Neural cell (in vitro differentiated cells): ENCODE results near the gene WNT7A. TPM values are rescaled to one million over a fixed set of nuclear protein-coding genes. Genes with fewer than 3 reads are reported as not detected.

ENCODE experiments used
- H2AFZ ChIP-seq: fragments of 200-600, 300-800 bp; sonication (generic), shearing (Covaris generic); 2 replicates; pipeline ENCODE4 v1.6.0; 2014; ENCODE audit warnings: low read depth, mild to moderate bottlenecking, antibody characterized with exemption, low read length, moderate library complexity
- H3F3A ChIP-seq: fragments of 200-600 bp; shearing (Covaris generic); 2 replicates; pipeline ENCODE4 v1.6.1; 2016; ENCODE audit warnings: mild to moderate bottlenecking, moderate library complexity, mixed read lengths, antibody characterized with exemption, low read length; ENCODE audit not compliant: insufficient read depth, poor library complexity, severe bottlenecking
- H3K27ac ChIP-seq: fragments of 200-600, 300-800 bp; sonication (generic), shearing (Covaris generic); 2 replicates; pipeline ENCODE4 v1.5.1; 2014; ENCODE audit warnings: mild to moderate bottlenecking, low read length, moderate library complexity
- H3K27me3 ChIP-seq: fragments of 300-800, 200-600 bp; sonication (generic), shearing (Covaris generic); 2 replicates; pipeline ENCODE4 v1.6.0; 2014; ENCODE audit warnings: mild to moderate bottlenecking, low read depth, low read length, moderate library complexity; ENCODE audit not compliant: insufficient read depth
- H3K36me3 ChIP-seq: fragments of 300-800, 200-600 bp; sonication (generic), shearing (Covaris generic); 2 replicates; pipeline ENCODE4 v1.5.1; 2014; ENCODE audit warnings: mild to moderate bottlenecking, antibody characterized with exemption, low read length, moderate library complexity; ENCODE audit not compliant: insufficient read depth
- H3K4me2 ChIP-seq: fragments of 300-800, 200-600 bp; sonication (generic), shearing (Covaris generic); 2 replicates; pipeline ENCODE4 v1.6.0; 2014; ENCODE audit warnings: mild to moderate bottlenecking, low read length
- H3K4me3 ChIP-seq: fragments of 300-800, 200-600 bp; sonication (generic), shearing (Covaris generic); 2 replicates; pipeline ENCODE4 v1.5.1; 2014; ENCODE audit warnings: mild to moderate bottlenecking, low read length, moderate library complexity
- H3K79me2 ChIP-seq: fragments of 200-600 bp; shearing (Covaris generic); replicated peaks from 2 replicates; pipeline ENCODE4 v1.6.0; 2014; ENCODE audit warnings: mild to moderate bottlenecking, low read length, moderate library complexity; ENCODE audit not compliant: insufficient read depth
- H3K9ac ChIP-seq: fragments of 300-800, 200-600 bp; sonication (generic), shearing (Covaris generic); 2 replicates; pipeline ENCODE4 v1.6.1; 2016; ENCODE audit warnings: mild to moderate bottlenecking, low read length, mixed read lengths
- H3K9me2 ChIP-seq: fragments of 200-600 bp; shearing (Covaris generic); 2 replicates; pipeline ENCODE4 v1.6.1; 2016; ENCODE audit warnings: mild to moderate bottlenecking, low read length, mixed read lengths; ENCODE audit not compliant: insufficient read depth
- H3K9me3 ChIP-seq: fragments of 200-600, 300-800 bp; sonication (generic), shearing (Covaris generic); 2 replicates; pipeline ENCODE4 v1.6.1; 2016; ENCODE audit warnings: mild to moderate bottlenecking, mixed run types, low read length, moderate library complexity, mixed read lengths
- H4K20me1 ChIP-seq: fragments of 200-600 bp; shearing (Covaris generic); 2 replicates; pipeline ENCODE4 v1.6.1; 2016; ENCODE audit warnings: mild to moderate bottlenecking, mixed run types; ENCODE audit not compliant: insufficient read depth
- EP300 ChIP-seq: fragments of 450-650 bp; conservative IDR thresholded peaks from 2 replicates; pipeline ENCODE4 v1.6.1; 2014; ENCODE audit warnings: antibody characterized with exemption, mild to moderate bottlenecking, moderate library complexity; ENCODE audit not compliant: poor library complexity, severe bottlenecking
- EZH2 ChIP-seq: fragments of 200-600, 300-800 bp; shearing (Covaris generic), sonication (generic); IDR thresholded peaks from 2 replicates; pipeline ENCODE4 v1.6.1; 2014; ENCODE audit warnings: antibody characterized with exemption, low read length, borderline replicate concordance, mild to moderate bottlenecking; ENCODE audit not compliant: insufficient read depth, poor library complexity, severe bottlenecking
- MXI1 ChIP-seq: fragments of 450-650 bp; conservative IDR thresholded peaks from 2 replicates; pipeline ENCODE4 v1.6.1; 2014; ENCODE audit warnings: antibody characterized with exemption, mild to moderate bottlenecking; ENCODE audit not compliant: poor library complexity, severe bottlenecking
- POLR2AphosphoS5 ChIP-seq: IDR thresholded peaks from 2 replicates; pipeline ENCODE4 v1.6.1; 2012
- RAD21 ChIP-seq: fragments of 450-650 bp; conservative IDR thresholded peaks from 2 replicates; pipeline ENCODE4 v1.6.1; 2014; ENCODE audit warnings: antibody characterized with exemption, mild to moderate bottlenecking, moderate library complexity
- SMC3 ChIP-seq: fragments of 450-650 bp; conservative IDR thresholded peaks from 2 replicates; pipeline ENCODE4 v1.6.1; 2014; ENCODE audit warnings: antibody characterized with exemption, mild to moderate bottlenecking, moderate library complexity; ENCODE audit not compliant: poor library complexity
- TAF1 ChIP-seq: IDR thresholded peaks from 2 replicates; pipeline ENCODE4 v1.6.1; 2012; ENCODE audit warnings: low read depth
- polyA plus RNA-seq: library from polyadenylated mRNA; depleted of rRNA; stranded (reverse); fragments of >200 nt; gene quantifications from 2 replicates; pipeline ENCODE4 v1.2.3, GENCODE V29; 2014
- TF ChIP-seq, protein P1 (sequence below): IDR thresholded peaks from 2 replicates; pipeline ENCODE4 v1.6.1; 2012; ENCODE audit warnings: borderline replicate concordance
- TF ChIP-seq, protein P2 (sequence below): fragments of 450-650 bp; IDR thresholded peaks from 2 replicates; pipeline ENCODE4 v1.5.1; 2014; ENCODE audit warnings: antibody characterized with exemption, mild to moderate bottlenecking, moderate library complexity; ENCODE audit not compliant: poor library complexity, severe bottlenecking

The WNT7A gene
- polyA plus RNA-seq, 1 donor from 2014 or later, result 13.3 TPM

DNA sequence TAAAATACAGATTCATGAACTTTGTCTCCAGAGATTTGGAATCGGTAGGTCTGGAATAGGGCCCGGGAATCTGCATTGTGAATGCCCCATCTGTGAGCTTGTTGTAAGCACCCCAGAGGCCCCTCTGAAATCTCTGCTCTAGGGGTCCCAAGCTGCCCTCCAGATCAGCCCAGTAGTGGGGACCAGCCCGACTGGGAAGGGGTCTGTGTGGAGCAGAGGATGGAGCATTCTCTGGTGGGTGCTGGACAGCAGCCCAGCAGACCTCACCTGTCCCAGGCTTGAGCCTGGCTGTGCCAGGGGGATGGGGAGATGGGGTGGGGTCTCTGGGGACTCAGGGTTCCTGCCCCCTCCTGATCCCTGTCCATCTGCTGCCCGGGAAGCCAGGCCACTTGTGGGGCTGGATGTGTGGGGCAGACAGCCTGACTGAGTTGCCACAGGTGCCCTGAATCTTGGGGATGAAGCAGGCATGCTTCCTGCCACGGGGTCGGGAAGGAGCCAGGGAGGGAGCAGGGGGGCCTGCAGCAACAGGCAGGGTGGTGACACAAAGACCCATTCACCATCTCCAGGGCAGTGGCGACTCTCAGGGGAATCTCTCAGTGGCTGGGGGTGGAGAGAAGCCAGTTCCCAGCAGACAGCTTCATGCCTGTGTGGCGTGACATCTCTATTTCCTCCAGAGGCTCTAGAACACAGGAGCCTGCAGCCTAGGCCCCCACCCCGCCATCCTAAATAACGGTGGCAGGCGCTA lies 99.3 kb downstream of the WNT7A start:
- Histone ChIP-seq H3K36me3 (no peaks in the 10 kb centered on the region), H3K27me3 (no peaks in the 10 kb centered on the region), H3K9ac (no peak overlapping the region), H3K4me3 (no peak overlapping the region), H4K20me1 (no peaks in the 10 kb centered on the region), H3K9me3 (no peaks in the 10 kb centered on the region), H2AFZ (no peak overlapping the region), H3K4me2 (no peak overlapping the region), H3F3A (no peaks in the 10 kb centered on the region), H3K27ac (no peak overlapping the region), H3K9me2 (no peaks in the 10 kb centered on the region), H3K79me2 (no peaks in the 10 kb centered on the region)
- TF ChIP-seq EZH2, result no peak
- TF ChIP-seq EP300, result no peak
- no peak for TF ChIP-seq MXI1
- TF ChIP-seq SMC3, result no peak
- no peak for TF ChIP-seq RAD21
- no peak for TF ChIP-seq TAF1
- TF ChIP-seq, protein P1, sequence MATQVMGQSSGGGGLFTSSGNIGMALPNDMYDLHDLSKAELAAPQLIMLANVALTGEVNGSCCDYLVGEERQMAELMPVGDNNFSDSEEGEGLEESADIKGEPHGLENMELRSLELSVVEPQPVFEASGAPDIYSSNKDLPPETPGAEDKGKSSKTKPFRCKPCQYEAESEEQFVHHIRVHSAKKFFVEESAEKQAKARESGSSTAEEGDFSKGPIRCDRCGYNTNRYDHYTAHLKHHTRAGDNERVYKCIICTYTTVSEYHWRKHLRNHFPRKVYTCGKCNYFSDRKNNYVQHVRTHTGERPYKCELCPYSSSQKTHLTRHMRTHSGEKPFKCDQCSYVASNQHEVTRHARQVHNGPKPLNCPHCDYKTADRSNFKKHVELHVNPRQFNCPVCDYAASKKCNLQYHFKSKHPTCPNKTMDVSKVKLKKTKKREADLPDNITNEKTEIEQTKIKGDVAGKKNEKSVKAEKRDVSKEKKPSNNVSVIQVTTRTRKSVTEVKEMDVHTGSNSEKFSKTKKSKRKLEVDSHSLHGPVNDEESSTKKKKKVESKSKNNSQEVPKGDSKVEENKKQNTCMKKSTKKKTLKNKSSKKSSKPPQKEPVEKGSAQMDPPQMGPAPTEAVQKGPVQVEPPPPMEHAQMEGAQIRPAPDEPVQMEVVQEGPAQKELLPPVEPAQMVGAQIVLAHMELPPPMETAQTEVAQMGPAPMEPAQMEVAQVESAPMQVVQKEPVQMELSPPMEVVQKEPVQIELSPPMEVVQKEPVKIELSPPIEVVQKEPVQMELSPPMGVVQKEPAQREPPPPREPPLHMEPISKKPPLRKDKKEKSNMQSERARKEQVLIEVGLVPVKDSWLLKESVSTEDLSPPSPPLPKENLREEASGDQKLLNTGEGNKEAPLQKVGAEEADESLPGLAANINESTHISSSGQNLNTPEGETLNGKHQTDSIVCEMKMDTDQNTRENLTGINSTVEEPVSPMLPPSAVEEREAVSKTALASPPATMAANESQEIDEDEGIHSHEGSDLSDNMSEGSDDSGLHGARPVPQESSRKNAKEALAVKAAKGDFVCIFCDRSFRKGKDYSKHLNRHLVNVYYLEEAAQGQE, result no peak
- TF ChIP-seq, protein P2, sequence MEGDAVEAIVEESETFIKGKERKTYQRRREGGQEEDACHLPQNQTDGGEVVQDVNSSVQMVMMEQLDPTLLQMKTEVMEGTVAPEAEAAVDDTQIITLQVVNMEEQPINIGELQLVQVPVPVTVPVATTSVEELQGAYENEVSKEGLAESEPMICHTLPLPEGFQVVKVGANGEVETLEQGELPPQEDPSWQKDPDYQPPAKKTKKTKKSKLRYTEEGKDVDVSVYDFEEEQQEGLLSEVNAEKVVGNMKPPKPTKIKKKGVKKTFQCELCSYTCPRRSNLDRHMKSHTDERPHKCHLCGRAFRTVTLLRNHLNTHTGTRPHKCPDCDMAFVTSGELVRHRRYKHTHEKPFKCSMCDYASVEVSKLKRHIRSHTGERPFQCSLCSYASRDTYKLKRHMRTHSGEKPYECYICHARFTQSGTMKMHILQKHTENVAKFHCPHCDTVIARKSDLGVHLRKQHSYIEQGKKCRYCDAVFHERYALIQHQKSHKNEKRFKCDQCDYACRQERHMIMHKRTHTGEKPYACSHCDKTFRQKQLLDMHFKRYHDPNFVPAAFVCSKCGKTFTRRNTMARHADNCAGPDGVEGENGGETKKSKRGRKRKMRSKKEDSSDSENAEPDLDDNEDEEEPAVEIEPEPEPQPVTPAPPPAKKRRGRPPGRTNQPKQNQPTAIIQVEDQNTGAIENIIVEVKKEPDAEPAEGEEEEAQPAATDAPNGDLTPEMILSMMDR, result no peak
- no peak for TF ChIP-seq POLR2AphosphoS5

DNA sequence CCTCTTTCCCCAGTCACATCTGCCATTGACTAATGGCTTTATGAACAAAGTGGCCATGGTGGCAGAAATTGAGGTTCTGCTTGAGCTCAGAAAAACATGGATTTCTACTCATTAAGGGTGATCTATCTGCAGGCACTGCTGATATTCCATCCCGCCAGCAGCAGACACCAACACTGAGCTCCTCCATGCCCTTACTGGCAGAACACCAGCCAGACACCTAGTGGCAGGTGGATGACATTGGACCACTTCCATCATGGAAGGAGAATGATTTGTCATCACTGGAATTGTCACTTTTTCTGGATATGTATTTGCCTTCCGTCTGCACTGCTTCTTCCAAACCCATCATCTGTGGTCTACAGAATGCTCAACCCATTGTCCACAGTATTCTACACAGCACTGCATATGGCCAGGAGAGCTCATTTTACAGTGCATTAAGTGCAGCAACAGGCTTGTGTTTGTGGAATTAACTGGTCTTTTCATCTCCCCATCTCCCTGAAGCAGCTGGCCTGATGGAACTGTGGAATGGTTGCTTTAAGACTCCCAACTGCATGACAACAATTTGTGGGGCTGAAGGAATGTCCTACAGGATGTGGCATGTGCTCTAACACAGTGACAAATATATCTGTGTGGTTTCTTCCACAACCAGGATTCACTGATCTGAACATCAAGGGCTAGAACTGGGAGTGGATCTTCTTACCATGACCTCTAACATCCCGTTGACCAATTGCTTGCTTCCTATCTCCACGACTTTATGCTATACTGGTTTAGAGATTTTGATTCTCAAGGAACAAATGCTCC lies 103.4 kb downstream of the WNT7A start:
- Histone ChIP-seq H2AFZ (no peak overlapping the region), H3K27me3 (no peaks in the 10 kb centered on the region), H3K9ac (no peak overlapping the region), H3F3A (no peaks in the 10 kb centered on the region), H3K79me2 (no peaks in the 10 kb centered on the region), H3K4me3 (no peak overlapping the region), H4K20me1 (no peaks in the 10 kb centered on the region), H3K27ac (no peak overlapping the region), H3K36me3 (no peaks in the 10 kb centered on the region), H3K9me3 (no peaks in the 10 kb centered on the region), H3K4me2 (no peak overlapping the region), H3K9me2 (no peaks in the 10 kb centered on the region)
- TF ChIP-seq SMC3 (no peak), RAD21 (no peak), EP300 (no peak), EZH2 (no peak), POLR2AphosphoS5 (no peak), TAF1 (no peak), MXI1 (no peak)
- TF ChIP-seq, protein P2, result no peak
- TF ChIP-seq, protein P1, result no peak
